Activated CD4-positive, alpha-beta T cell treated with anti-CD3 and anti-CD28 coated beads, Interleukin-2, amount 50 U/mL, for 1 hour (primary cell): Measurements from ENCODE around the gene WDR74.
A peak's percentile ranks its signal among the peaks of the same experiment; 100 is the strongest.

ENCODE experiments used
- DNase-seq: peaks from one replicate; pipeline ENCODE4 v3.0.0-alpha.2; 2020

The WDR74 gene

GRCh38 chr11:62791501-62792201 is 47.7 kb downstream of the WDR74 start, which contains the start of gene TMEM223:
Gene TMEM223 (minus strand): TSS chr11:62792006. CDS start chr11:62791994, 12 bp downstream.
- DNase-seq = peak; percentile 89

- no peak for DNase-seq
Measured at GRCh38 chr11:62789576-62789975, 49.8 kb downstream of the WDR74 start.

GRCh38 chr11:62788991-62789390 is 50.4 kb downstream of the WDR74 start:
- no peak for DNase-seq

- DNase-seq = peak; percentile 97
Measured at GRCh38 chr11:62787005-62787759, 52.2 kb downstream of the WDR74 start, which contains the start of gene TMEM179B. Gene TMEM179B (plus strand): TSS chr11:62787402. CDS start chr11:62787432, 30 bp downstream.

- DNase-seq = peak; percentile 78
Measured at GRCh38 chr11:62786318-62787004, 52.9 kb downstream of the WDR74 start.
